HCT116 (cell line): ENCODE measurements around the gene SYNC. TPM values are rescaled to one million over a fixed set of nuclear protein-coding genes. Genes with fewer than 3 reads are reported as not detected.

Source experiments
- ATAC-seq: fragments of 200-7000 bp; cut with Tn5 transposase; 2 replicates; pipeline ENCODE4 v1.9.1; 2020; ENCODE audit warnings: mild to moderate bottlenecking, moderate library complexity
- BruUV-seq: library from RNA; stranded (reverse); fragments of 400-500 nt; replicated peaks from 2 replicates; lab custom pipeline; 2021; lab: Mats Ljungman, UMichigan
- CTCF ChIA-PET: fragments of 300-600 bp; sonication (Branson Sonifier 250); formaldehyde crosslinking; loops from one replicate; lab custom pipeline; 2021; ENCODE audit warnings: antibody characterized with exemption; lab: Charles Lee
- POLR2A ChIA-PET: fragments of 300-600, 350-600 bp; sonication (Branson Sonifier 250); formaldehyde crosslinking; loops from one replicate; lab custom pipeline; 2021; ENCODE audit warnings: antibody characterized with exemption; lab: Charles Lee
- RAD21 ChIA-PET, 2 experiments: fragments of 300-600 bp; sonication (Branson Sonifier 250); formaldehyde crosslinking; loops; one replicate each; lab custom pipeline; 2023; ENCODE audit warnings: low total read pairs in 2 of 2; ENCODE audit not compliant: uncharacterized antibody in 2 of 2, unreplicated experiment in 2 of 2, low non-redundant PET in 1 of 2; lab: Charles Lee
- DNase-seq: peaks from one replicate; pipeline ENCODE4 v3.0.0-alpha.2; 2010; ENCODE audit warnings: low read depth, low spot score
- H2AFZ ChIP-seq: fragments of 200-600 bp; shearing (Covaris generic), sonication (generic); 2 replicates; pipeline ENCODE4 v1.6.1; 2017; ENCODE audit warnings: low read depth, mixed run types, mixed read lengths, antibody characterized with exemption, low read length; ENCODE audit not compliant: poor library complexity, severe bottlenecking
- H3K27ac ChIP-seq: 2 replicates; pipeline ENCODE4 v1.5.1; 2012; ENCODE audit warnings: low read depth, low read length
- H3K27me3 ChIP-seq: fragments of 200-600 bp; sonication (generic); 2 replicates; pipeline ENCODE4 v1.6.1; 2016; ENCODE audit warnings: mixed run types, low read length, mixed read lengths; ENCODE audit not compliant: insufficient read depth
- H3K36me3 ChIP-seq, 2 experiments: fragments of 200-500 bp in 1 of 2; fragments of 200-600 bp in 1 of 2; sonication (Bioruptor generic) in 1 of 2; sonication (generic) in 1 of 2; 2 replicates each; pipeline versions ENCODE4 v1.5.1 to v1.6.1; 2014 to 2016; ENCODE audit warnings: low read length in 2 of 2, inconsistent platforms in 1 of 2, mixed read lengths in 1 of 2, mixed run types in 1 of 2; ENCODE audit not compliant: insufficient read depth in 2 of 2, control insufficient read depth in 1 of 2
- H3K4me1 ChIP-seq, 2 experiments: fragments of 200-600 bp in 1 of 2; sonication (generic) in 1 of 2; 2 replicates each; pipeline versions ENCODE4 v1.5.1 to v1.6.1; 2012 to 2017; ENCODE audit warnings: low read length in 2 of 2, inconsistent platforms in 1 of 2, mild to moderate bottlenecking in 1 of 2, mixed read lengths in 1 of 2, mixed run types in 1 of 2, moderate library complexity in 1 of 2; ENCODE audit not compliant: insufficient read depth in 2 of 2, control insufficient read depth in 1 of 2
- H3K4me2 ChIP-seq: fragments of 200-600 bp; sonication (generic); 2 replicates; pipeline ENCODE4 v1.6.1; 2017; ENCODE audit warnings: mixed run types, low read length, mixed read lengths
- H3K4me3 ChIP-seq, 2 experiments: fragments of 200-600 bp in 1 of 2; sonication (generic) in 1 of 2; replicated peaks in 1 of 2; 2 replicates each; pipeline ENCODE4 v1.5.1; 2011 to 2016; ENCODE audit warnings: low read length in 2 of 2, control low read depth in 1 of 2, low read depth in 1 of 2, mild to moderate bottlenecking in 1 of 2, mixed read lengths in 1 of 2, mixed run types in 1 of 2
- H3K79me2 ChIP-seq: fragments of 200-600 bp; sonication (generic); 2 replicates; pipeline ENCODE4 v1.6.1; 2017; ENCODE audit warnings: mild to moderate bottlenecking, mixed run types, low read length, moderate library complexity, mixed read lengths; ENCODE audit not compliant: insufficient read depth
- H3K9ac ChIP-seq: fragments of 200-600 bp; sonication (generic); 2 replicates; pipeline ENCODE4 v1.6.1; 2016; ENCODE audit warnings: low read length, mixed read lengths
- H3K9me2 ChIP-seq: fragments of 200-600 bp; sonication (generic), shearing (Covaris generic); 2 replicates; pipeline ENCODE4 v1.6.1; 2017; ENCODE audit warnings: mixed run types, mild to moderate bottlenecking, moderate library complexity; ENCODE audit not compliant: insufficient read depth
- H3K9me3 ChIP-seq, 2 experiments: fragments of 200-500 bp in 1 of 2; fragments of 200-600 bp in 1 of 2; sonication (Bioruptor generic) in 1 of 2; sonication (generic) in 1 of 2; 2 replicates each; pipeline ENCODE4 v1.6.1; 2014 to 2017; ENCODE audit warnings: low read length in 2 of 2, mixed read lengths in 2 of 2, inconsistent platforms in 1 of 2, low read depth in 1 of 2, mild to moderate bottlenecking in 1 of 2, mixed run types in 1 of 2, moderate library complexity in 1 of 2; ENCODE audit not compliant: control insufficient read depth in 1 of 2, insufficient read depth in 1 of 2
- H4K20me1 ChIP-seq: fragments of 200-600 bp; sonication (generic), shearing (Covaris generic); 2 replicates; pipeline ENCODE4 v1.6.1; 2017; ENCODE audit warnings: mixed run types, mild to moderate bottlenecking, moderate library complexity; ENCODE audit not compliant: insufficient read depth
- ATF3 ChIP-seq: IDR thresholded peaks from 2 replicates; pipeline ENCODE4 v1.6.1; 2012
- CEBPB ChIP-seq: IDR thresholded peaks from 2 replicates; pipeline ENCODE4 v1.6.1; 2012; ENCODE audit warnings: low read depth
- POLR2AphosphoS5 ChIP-seq: IDR thresholded peaks from 2 replicates; pipeline ENCODE4 v1.6.1; 2011; ENCODE audit warnings: mild to moderate bottlenecking, low read depth, low read length, moderate library complexity
- RAD21 ChIP-seq: IDR thresholded peaks from 2 replicates; pipeline ENCODE4 v1.6.1; 2012; ENCODE audit warnings: low read depth, mild to moderate bottlenecking
- YY1 ChIP-seq: IDR thresholded peaks from 2 replicates; pipeline ENCODE4 v1.6.1; 2011; ENCODE audit warnings: low read length, low read depth, moderate library complexity, mild to moderate bottlenecking; ENCODE audit not compliant: insufficient replicate concordance; ENCODE audit errors: extremely low read depth
- ZNF274 ChIP-seq: fragments of 200-500 bp; sonication (Bioruptor generic); IDR thresholded peaks from 2 replicates; pipeline ENCODE4 v1.6.1; 2014; ENCODE audit warnings: mild to moderate bottlenecking, low read depth, low read length, inconsistent platforms
- intact Hi-C: fragments of 100-400 bp; cut with micrococcal nuclease; formaldehyde crosslinking; loops from 2 replicates; pipeline ENCODE4 v1.10.0; 2022
- total RNA-seq: library from RNA; stranded (reverse); gene quantifications from one replicate; pipeline ENCODE4 v1.2.1, GENCODE V29; 2021; ENCODE audit not compliant: unreplicated experiment
- TF ChIP-seq, protein P1 (sequence below): IDR thresholded peaks from 2 replicates; pipeline ENCODE4 v1.6.1; 2011; ENCODE audit warnings: mild to moderate bottlenecking, low read length, moderate library complexity; ENCODE audit not compliant: insufficient replicate concordance; ENCODE audit errors: extremely low read depth
- TF ChIP-seq, protein P2 (sequence below): IDR thresholded peaks from 2 replicates; pipeline ENCODE4 v1.6.1; 2012

The SYNC gene
- total RNA-seq, 1 experiment from 2014 or later: 1.3 TPM

- no peak overlapping the region for H3K27ac ChIP-seq
- peak overlapping the region; percentile 99; the same call in 1 of the 2 replicates for H3K4me2 ChIP-seq
- no peaks in the 10 kb centered on the region for H3K9me2 ChIP-seq
- BruUV-seq: no TSS peak
- POLR2A ChIA-PET: no interaction called here
- peak overlapping the region; percentile 93; the same call in 1 of the 2 replicates for H3K9ac ChIP-seq
- H4K20me1 ChIP-seq: no peaks in the 10 kb centered on the region
- no peaks in the 10 kb centered on the region for H3K27me3 ChIP-seq
- RAD21 ChIA-PET: no interaction called here
- DNase-seq: no peak
- H3K4me3 ChIP-seq: no peak overlapping the region
- peaks cover 0 to 6% of the 10 kb centered on the region in 2 experiments; a peak in 1 of 4 replicates for H3K36me3 ChIP-seq
- CTCF ChIA-PET: no interaction called here
- no peak for ATAC-seq
- intact Hi-C loops: no loop called here
- TF ChIP-seq, protein P1, sequence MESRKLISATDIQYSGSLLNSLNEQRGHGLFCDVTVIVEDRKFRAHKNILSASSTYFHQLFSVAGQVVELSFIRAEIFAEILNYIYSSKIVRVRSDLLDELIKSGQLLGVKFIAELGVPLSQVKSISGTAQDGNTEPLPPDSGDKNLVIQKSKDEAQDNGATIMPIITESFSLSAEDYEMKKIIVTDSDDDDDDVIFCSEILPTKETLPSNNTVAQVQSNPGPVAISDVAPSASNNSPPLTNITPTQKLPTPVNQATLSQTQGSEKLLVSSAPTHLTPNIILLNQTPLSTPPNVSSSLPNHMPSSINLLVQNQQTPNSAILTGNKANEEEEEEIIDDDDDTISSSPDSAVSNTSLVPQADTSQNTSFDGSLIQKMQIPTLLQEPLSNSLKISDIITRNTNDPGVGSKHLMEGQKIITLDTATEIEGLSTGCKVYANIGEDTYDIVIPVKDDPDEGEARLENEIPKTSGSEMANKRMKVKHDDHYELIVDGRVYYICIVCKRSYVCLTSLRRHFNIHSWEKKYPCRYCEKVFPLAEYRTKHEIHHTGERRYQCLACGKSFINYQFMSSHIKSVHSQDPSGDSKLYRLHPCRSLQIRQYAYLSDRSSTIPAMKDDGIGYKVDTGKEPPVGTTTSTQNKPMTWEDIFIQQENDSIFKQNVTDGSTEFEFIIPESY: no peak
- TF ChIP-seq RAD21 (no peak), CEBPB (no peak), ZNF274 (no peak), YY1 (no peak), ATF3 (no peak), POLR2AphosphoS5 (no peak)
- TF ChIP-seq, protein P2, sequence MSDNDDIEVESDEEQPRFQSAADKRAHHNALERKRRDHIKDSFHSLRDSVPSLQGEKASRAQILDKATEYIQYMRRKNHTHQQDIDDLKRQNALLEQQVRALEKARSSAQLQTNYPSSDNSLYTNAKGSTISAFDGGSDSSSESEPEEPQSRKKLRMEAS: no peak
- H3K4me1 ChIP-seq: peaks cover 48 to 58% of the 10 kb centered on the region in 2 experiments
- no peaks in the 10 kb centered on the region for H3K9me3 ChIP-seq
- H2AFZ ChIP-seq: no peak overlapping the region
- peaks cover 52% of the 10 kb centered on the region for H3K79me2 ChIP-seq
Measured at GRCh38 chr1:32744071-32744425, 41.5 kb upstream of the SYNC start.
